SH-SY5Y (cell line): Measurements from ENCODE around the gene SRRM1.

Experiments used
- GATA2 ChIP-seq: IDR thresholded peaks from 2 replicates; pipeline ENCODE4 v1.6.1; 2011; ENCODE audit warnings: mild to moderate bottlenecking, low read depth, low read length
- GATA3 ChIP-seq: IDR thresholded peaks from 2 replicates; pipeline ENCODE4 v1.6.1; 2011; ENCODE audit warnings: low read depth, mild to moderate bottlenecking, low read length, moderate library complexity

DNA sequence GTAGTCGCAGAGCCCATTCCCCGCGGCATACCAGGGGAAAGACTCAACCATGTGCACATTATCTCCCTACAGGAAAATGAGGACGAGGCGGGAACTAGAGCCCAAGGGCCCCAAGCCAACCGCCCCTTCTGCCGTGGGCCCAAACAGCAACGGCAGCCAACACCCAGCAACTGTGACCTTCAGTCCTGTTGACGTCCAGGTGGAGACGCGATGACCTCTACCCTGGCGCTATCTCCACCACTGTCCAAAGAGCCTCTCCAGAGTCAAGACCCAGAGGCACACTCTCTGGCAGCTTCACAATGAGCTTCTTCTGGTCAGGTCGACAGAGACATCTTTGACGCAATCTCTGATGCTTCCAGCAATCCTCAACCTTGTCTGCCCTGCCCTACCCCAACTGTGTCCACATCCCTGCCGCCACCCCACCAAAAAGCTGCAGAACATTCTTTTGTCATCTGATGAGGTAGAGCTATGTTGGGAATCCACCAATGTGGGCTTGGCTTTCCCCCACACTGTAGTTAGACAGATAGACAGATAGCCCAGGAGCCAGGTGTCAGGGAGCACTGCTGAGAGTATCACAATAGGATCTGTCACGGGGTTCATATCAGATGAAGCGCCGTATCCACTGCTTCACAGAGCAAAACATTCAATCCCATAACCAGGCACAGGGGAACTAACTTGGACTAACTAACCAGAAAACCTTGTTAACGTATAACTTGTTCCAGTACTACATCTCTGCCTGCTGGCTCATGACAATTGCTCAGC lies 37.4 kb upstream of the SRRM1 start:
- no peak for TF ChIP-seq GATA2
- TF ChIP-seq GATA3 = no peak
